Fibroblast of lung (primary cell): ENCODE measurements around the gene HSPBP1. TPM values are rescaled to one million over a fixed set of nuclear protein-coding genes. Genes with fewer than 3 reads are reported as not detected.

Source experiments
- DNase-seq, 2 donors: peaks; one replicate each; pipeline versions ENCODE4 v3.0.0 to v3.0.0-alpha.2; 2010; ENCODE audit warnings: low read depth in 2 of 2
- H2AFZ ChIP-seq: 2 replicates; pipeline ENCODE4 v1.5.1; 2012; ENCODE audit warnings: low read length, control low read depth, inconsistent platforms
- H3K27ac ChIP-seq: 2 replicates; pipeline ENCODE4 v1.5.1; 2011; ENCODE audit warnings: low read length, control low read depth; ENCODE audit not compliant: insufficient read depth
- H3K27me3 ChIP-seq: 2 replicates; pipeline ENCODE4 v1.5.1; 2011; ENCODE audit warnings: mild to moderate bottlenecking, low read length; ENCODE audit not compliant: control insufficient read depth, insufficient read depth
- H3K36me3 ChIP-seq: 2 replicates; pipeline ENCODE4 v1.5.1; 2011; ENCODE audit warnings: low read length; ENCODE audit not compliant: control insufficient read depth, insufficient read depth
- H3K4me1 ChIP-seq: 2 replicates; pipeline ENCODE4 v1.5.1; 2011; ENCODE audit warnings: low read length; ENCODE audit not compliant: control insufficient read depth, insufficient read depth; ENCODE audit errors: extremely low read depth
- H3K4me2 ChIP-seq: 2 replicates; pipeline ENCODE4 v1.5.1; 2011; ENCODE audit warnings: low read length, control low read depth; ENCODE audit not compliant: insufficient read depth; ENCODE audit errors: extremely low read depth
- H3K4me3 ChIP-seq, 4 experiments: fragments of 200-600 bp in 1 of 4; sonication (generic) in 1 of 4; replicated peaks in 1 of 4; 2 replicates each; pipeline ENCODE4 v1.5.1; 2011 to 2016; ENCODE audit warnings: low read length in 4 of 4, low read depth in 3 of 4, mild to moderate bottlenecking in 3 of 4, control low read depth in 2 of 4, inconsistent platforms in 1 of 4, mixed read lengths in 1 of 4; ENCODE audit not compliant: insufficient read depth in 1 of 4; ENCODE audit errors: control extremely low read depth in 1 of 4
- H3K79me2 ChIP-seq: 2 replicates; pipeline ENCODE4 v1.5.1; 2012; ENCODE audit warnings: mild to moderate bottlenecking, low read length, inconsistent platforms; ENCODE audit not compliant: control insufficient read depth, insufficient read depth
- H3K9ac ChIP-seq: 2 replicates; pipeline ENCODE4 v1.5.1; 2011; ENCODE audit warnings: mild to moderate bottlenecking, low read length, control low read depth; ENCODE audit not compliant: insufficient read depth
- H3K9me3 ChIP-seq: 2 replicates; pipeline ENCODE4 v1.5.1; 2012; ENCODE audit warnings: low read depth, low read length; ENCODE audit not compliant: control insufficient read depth, insufficient read depth
- H4K20me1 ChIP-seq: 2 replicates; pipeline ENCODE4 v1.5.1; 2011; ENCODE audit warnings: low read length; ENCODE audit not compliant: control insufficient read depth, insufficient read depth; ENCODE audit errors: extremely low read depth
- CTCF ChIP-seq, 2 donors: IDR thresholded peaks in 1 of 2; conservative IDR thresholded peaks in 1 of 2; 1 replicate in 1 of 2; 2 replicates in 1 of 2; pipeline ENCODE4 v1.5.1; 2011 to 2012; ENCODE audit warnings: low read length in 2 of 2, control low read depth in 1 of 2, inconsistent platforms in 1 of 2, low read depth in 1 of 2, mild to moderate bottlenecking in 1 of 2
- EZH2 ChIP-seq: IDR thresholded peaks from 2 replicates; pipeline ENCODE4 v1.5.1; 2012; ENCODE audit warnings: low read length, control low read depth, mild to moderate bottlenecking; ENCODE audit errors: missing control alignments
- polyA plus RNA-seq, 2 donors: library from polyadenylated mRNA; depleted of rRNA in 1 of 2; stranded (reverse) in 1 of 2; unstranded in 1 of 2; fragments of >200 nt; gene quantifications; 2 replicates each; pipeline ENCODE4 v1.2.1, GENCODE V29; 2011 to 2012; ENCODE audit warnings: missing spikeins in 1 of 2
- total RNA-seq: library from RNA; depleted of rRNA; stranded (reverse); fragments of >200 nt; gene quantifications from 2 replicates; pipeline ENCODE4 v1.2.1, GENCODE V29; 2014

HSPBP1 gene
- total and polyA plus RNA-seq, 2 donors (not counting 1 experiment from before 2014, with no cell fraction given), result 12.5 to 21.5 TPM

GRCh38 chr19:55265173-55265572 is 14.7 kb downstream of the HSPBP1 start:
- Histone ChIP-seq H3K79me2 (peaks cover 2% of the 10 kb centered on the region), H3K4me1 (no peaks in the 10 kb centered on the region), H3K4me2 (no peak overlapping the region), H4K20me1 (no peaks in the 10 kb centered on the region), H3K9ac (no peak overlapping the region), H3K36me3 (peaks cover 2% of the 10 kb centered on the region), H3K27me3 (no peaks in the 10 kb centered on the region), H3K27ac (no peak overlapping the region), H3K4me3 (no peak overlapping the region), H3K9me3 (no peaks in the 10 kb centered on the region), H2AFZ (no peak overlapping the region)
- TF ChIP-seq CTCF (conservative IDR thresholded peaks at IDR 0.05 in 1 of 2, IDR thresholded peaks at IDR 0.05 in 1 of 2; ENCODE audit: low read depth in 1 of 2, low read length in 2 of 2) (no peak), EZH2 (no peak)
- DNase-seq, result no peak

DNA sequence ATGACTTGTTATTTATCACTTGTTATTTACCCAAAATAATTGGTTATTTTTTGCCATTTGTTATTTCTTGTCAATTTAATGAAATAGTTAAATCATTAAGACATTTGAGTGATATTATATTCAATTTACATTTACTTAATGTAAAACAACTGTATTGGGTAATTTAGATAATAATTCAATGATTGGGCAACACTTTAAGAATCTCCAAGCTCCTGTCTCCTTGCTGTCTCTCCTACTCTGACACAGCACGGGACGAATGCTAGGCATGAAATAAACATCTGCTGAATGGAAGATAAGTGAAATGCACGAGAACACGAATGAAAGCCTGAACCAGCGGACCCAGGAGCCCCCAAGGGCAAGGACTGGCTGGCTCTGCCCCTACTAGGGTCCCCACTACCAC is 15.4 kb downstream of the HSPBP1 start:
- Histone ChIP-seq H3K9me3 (no peaks in the 10 kb centered on the region), H3K36me3 (peaks cover 2% of the 10 kb centered on the region), H3K79me2 (peaks cover 2% of the 10 kb centered on the region), H3K4me2 (no peak overlapping the region), H3K4me1 (no peaks in the 10 kb centered on the region), H4K20me1 (no peaks in the 10 kb centered on the region), H3K9ac (no peak overlapping the region), H2AFZ (no peak overlapping the region), H3K4me3 (no peak overlapping the region), H3K27me3 (no peaks in the 10 kb centered on the region), H3K27ac (no peak overlapping the region)
- TF ChIP-seq EZH2 (no peak), CTCF (conservative IDR thresholded peaks at IDR 0.05 in 1 of 2, IDR thresholded peaks at IDR 0.05 in 1 of 2; ENCODE audit: low read depth in 1 of 2, low read length in 2 of 2) (no peak)
- DNase-seq, result no peak

GRCh38 chr19:55262359-55262758 is 17.6 kb downstream of the HSPBP1 start:
- H3K4me2 ChIP-seq, result no peak overlapping the region
- no peak overlapping the region for H3K9ac ChIP-seq
- H3K27ac ChIP-seq, result no peak overlapping the region
- no peak for TF ChIP-seq CTCF (conservative IDR thresholded peaks at IDR 0.05 in 1 of 2, IDR thresholded peaks at IDR 0.05 in 1 of 2; ENCODE audit: low read depth in 1 of 2, low read length in 2 of 2)
- no peak for TF ChIP-seq EZH2
- no peaks in the 10 kb centered on the region for H3K4me1 ChIP-seq
- no peaks in the 10 kb centered on the region for H3K9me3 ChIP-seq
- no peak for DNase-seq
- H3K4me3 ChIP-seq, result no peak overlapping the region
- peaks cover 15% of the 10 kb centered on the region for H3K79me2 ChIP-seq
- H2AFZ ChIP-seq, result no peak overlapping the region
- no peaks in the 10 kb centered on the region for H4K20me1 ChIP-seq
- peaks cover 2% of the 10 kb centered on the region for H3K36me3 ChIP-seq
- H3K27me3 ChIP-seq, result no peaks in the 10 kb centered on the region
